Breast epithelium (tissue), 3 donors: ENCODE results near the gene DCST2.
A peak's percentile ranks its signal among the peaks of the same experiment; 100 is the strongest.

Experiments used
- CTCF ChIP-seq, 3 donors: fragments of 450-650 bp; IDR thresholded peaks; one replicate each; pipeline ENCODE4 v1.5.1; 2016 to 2017; ENCODE audit warnings: antibody characterized with exemption in 3 of 3, mild to moderate bottlenecking in 3 of 3, moderate library complexity in 3 of 3
- POLR2A ChIP-seq: fragments of 450-650 bp; IDR thresholded peaks from one replicate; pipeline ENCODE4 v1.6.1; 2016; ENCODE audit warnings: antibody characterized with exemption, mild to moderate bottlenecking, moderate library complexity

DNA sequence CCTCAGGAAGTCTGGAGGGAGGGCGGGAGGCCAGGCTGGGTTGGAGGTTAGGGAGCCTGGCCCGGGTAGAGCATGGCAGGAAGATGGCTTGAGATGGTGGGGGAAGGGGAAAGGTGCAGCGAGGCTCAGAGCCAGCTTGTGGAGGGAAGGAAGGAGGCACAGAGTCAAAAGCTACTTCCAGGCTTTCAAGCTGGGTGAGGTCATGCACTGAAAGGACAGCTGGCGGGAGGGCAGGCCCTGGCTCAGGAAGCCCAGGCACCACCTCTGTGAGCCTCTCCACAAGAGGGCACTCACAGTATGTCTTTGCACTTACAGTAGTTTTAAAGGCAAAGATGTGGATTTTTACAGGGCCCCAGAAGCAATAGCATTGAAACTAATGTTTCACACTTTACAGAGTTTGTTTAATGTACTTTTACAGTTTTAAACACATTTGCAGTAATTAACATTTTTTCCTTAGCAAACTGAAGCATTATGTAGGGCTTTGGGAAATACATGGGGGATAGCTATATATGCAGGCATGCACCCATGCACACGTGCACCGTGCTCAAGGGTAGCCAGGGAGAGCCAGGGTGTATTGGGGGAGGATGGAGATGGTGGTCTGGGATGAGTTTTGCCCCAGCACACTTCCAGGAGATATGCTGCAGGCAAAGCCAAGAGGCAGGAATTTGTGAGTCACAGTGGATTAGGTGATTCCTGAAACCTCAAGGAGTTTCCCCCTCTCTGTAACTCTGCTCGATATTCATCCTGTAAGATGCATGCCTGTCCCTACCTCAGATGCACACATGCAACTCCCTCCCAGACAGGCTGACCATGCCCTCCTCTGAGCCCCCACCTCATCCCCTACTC lies 11.5 kb upstream of the DCST2 start:
- TF ChIP-seq POLR2A (no peak), CTCF (IDR thresholded peaks at IDR 0.05) (peak in 2 of 3 donors; percentile 50 to 70)
